ENCODE results near the gene MTMR4. TPM values are rescaled to one million over a fixed set of nuclear protein-coding genes. Genes with fewer than 3 reads are reported as not detected.

The MTMR4 gene
- total and polyA plus RNA-seq, 2 experiments from 2014 or later: 25.2 to 47.8 TPM

DNA sequence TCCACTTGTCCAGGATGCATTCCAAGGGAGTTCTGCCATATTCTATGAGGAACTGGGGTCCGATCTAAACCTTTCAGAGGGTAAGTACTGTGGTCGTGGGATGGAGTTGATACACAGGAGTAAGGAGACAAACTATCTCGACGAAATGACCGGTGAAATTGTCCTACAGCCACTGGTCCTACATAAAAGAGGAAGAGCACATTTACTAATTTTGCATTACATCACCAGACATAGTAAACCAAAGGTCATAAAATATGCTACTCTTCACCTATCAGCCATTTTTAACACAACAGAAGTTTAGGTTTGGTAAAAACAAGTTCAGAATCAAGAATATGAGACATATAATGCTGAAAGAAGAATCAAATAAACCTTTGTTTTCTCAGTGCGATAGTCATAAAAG, 34.3 kb downstream of the MTMR4 start:
- H3K36me3 ChIP-seq (replicated peaks; ENCODE audit: insufficient read depth, low read depth): no peaks in the 10 kb centered on the region
- 87% methylated on average over 6 of the region's 6 CpGs for WGBS (ENCODE audit: low lambda C conversion rate, missing lambda C conversion rate)
- TF ChIP-seq EZH2 (IDR thresholded peaks at IDR 0.05; ENCODE audit: borderline replicate concordance): no peak
- no peak for TF ChIP-seq EZH2phosphoT487 (IDR thresholded peaks at IDR 0.05; ENCODE audit: low read depth, severe bottlenecking, unreplicated experiment)
- H3K27ac ChIP-seq: no peak overlapping the region
- no peaks in the 10 kb centered on the region for H3K27me3 ChIP-seq
- H3K4me3 ChIP-seq: no peak overlapping the region
- peaks cover 5% of the 10 kb centered on the region for H3K4me1 ChIP-seq (ENCODE audit: insufficient read depth)
- H3K9me3 ChIP-seq (ENCODE audit: low read depth): no peaks in the 10 kb centered on the region
- no peaks in the 10 kb centered on the region for H3K79me2 ChIP-seq
- no peak overlapping the region for H3K4me2 ChIP-seq
- no peaks in the 10 kb centered on the region for H3K9me2 ChIP-seq (replicated peaks; ENCODE audit: insufficient read depth)
- no peak for DNase-seq (ENCODE audit: low spot score)
- no peaks in the 10 kb centered on the region for H4K20me1 ChIP-seq (ENCODE audit: insufficient read depth, poor library complexity, severe bottlenecking)
- no peak overlapping the region for H2AFZ ChIP-seq

DNA sequence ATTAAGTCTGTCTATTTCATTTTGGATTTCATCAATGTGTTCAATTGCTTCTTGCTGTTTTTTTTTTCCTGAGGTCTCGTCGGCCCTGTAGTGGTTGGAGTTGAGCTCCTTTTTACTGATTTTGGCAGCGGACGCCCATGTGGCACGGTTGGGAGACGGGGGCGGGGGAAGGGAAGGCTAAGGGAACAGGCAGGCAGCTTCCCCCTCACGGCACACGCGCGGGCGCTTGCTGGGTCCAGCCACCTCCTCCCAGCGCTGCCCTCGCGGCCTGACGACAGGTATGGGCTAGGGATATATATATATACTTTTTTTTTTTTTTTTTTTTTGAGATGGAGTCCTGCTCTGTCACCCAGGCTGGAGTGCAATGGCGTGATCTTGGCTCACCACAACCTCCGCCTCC, 37.6 kb downstream of the MTMR4 start:
- no peaks in the 10 kb centered on the region for H3K9me3 ChIP-seq (ENCODE audit: low read depth)
- TF ChIP-seq EZH2phosphoT487 (IDR thresholded peaks at IDR 0.05; ENCODE audit: low read depth, severe bottlenecking, unreplicated experiment): no peak
- no peak for TF ChIP-seq EZH2 (IDR thresholded peaks at IDR 0.05; ENCODE audit: borderline replicate concordance)
- TF ChIP-seq, protein P1, sequence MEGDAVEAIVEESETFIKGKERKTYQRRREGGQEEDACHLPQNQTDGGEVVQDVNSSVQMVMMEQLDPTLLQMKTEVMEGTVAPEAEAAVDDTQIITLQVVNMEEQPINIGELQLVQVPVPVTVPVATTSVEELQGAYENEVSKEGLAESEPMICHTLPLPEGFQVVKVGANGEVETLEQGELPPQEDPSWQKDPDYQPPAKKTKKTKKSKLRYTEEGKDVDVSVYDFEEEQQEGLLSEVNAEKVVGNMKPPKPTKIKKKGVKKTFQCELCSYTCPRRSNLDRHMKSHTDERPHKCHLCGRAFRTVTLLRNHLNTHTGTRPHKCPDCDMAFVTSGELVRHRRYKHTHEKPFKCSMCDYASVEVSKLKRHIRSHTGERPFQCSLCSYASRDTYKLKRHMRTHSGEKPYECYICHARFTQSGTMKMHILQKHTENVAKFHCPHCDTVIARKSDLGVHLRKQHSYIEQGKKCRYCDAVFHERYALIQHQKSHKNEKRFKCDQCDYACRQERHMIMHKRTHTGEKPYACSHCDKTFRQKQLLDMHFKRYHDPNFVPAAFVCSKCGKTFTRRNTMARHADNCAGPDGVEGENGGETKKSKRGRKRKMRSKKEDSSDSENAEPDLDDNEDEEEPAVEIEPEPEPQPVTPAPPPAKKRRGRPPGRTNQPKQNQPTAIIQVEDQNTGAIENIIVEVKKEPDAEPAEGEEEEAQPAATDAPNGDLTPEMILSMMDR (IDR thresholded peaks at IDR 0.05; ENCODE audit: poor library complexity): no peak
- H3K4me1 ChIP-seq (ENCODE audit: insufficient read depth): no peaks in the 10 kb centered on the region
- no peak for DNase-seq (ENCODE audit: low spot score)
- H3K36me3 ChIP-seq (replicated peaks; ENCODE audit: insufficient read depth, low read depth): no peaks in the 10 kb centered on the region
- H3K4me2 ChIP-seq: no peak overlapping the region
- no peaks in the 10 kb centered on the region for H3K9me2 ChIP-seq (replicated peaks; ENCODE audit: insufficient read depth)
- no peaks in the 10 kb centered on the region for H3K79me2 ChIP-seq
- H2AFZ ChIP-seq: no peak overlapping the region
- no peak overlapping the region for H3K4me3 ChIP-seq
- H4K20me1 ChIP-seq (ENCODE audit: insufficient read depth, poor library complexity, severe bottlenecking): no peaks in the 10 kb centered on the region
- H3K27me3 ChIP-seq: no peaks in the 10 kb centered on the region
- WGBS (ENCODE audit: low lambda C conversion rate, missing lambda C conversion rate): 93% methylated on average over 18 of the region's 18 CpGs
- H3K27ac ChIP-seq: no peak overlapping the region

DNA sequence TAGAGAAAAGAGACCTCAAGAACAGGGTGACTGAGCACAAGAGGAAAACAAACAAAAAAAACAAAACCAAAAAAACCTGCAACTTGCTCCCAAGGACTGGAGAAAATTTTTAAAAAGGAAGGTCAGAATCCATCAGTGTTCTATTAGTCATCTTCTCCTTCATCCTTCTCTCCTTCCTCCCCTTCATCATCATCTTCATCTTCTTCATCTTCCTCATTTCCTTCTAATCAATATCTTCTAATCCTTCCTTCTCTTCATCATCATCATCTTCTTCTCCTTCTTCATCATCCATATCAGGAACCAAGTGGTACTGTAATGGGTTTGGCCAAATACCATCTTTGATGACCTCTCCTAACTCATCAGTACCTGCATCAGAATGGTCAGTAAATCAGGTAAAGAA, 38.5 kb downstream of the MTMR4 start:
- Histone ChIP-seq H3K4me3 (no peak overlapping the region), H4K20me1 (ENCODE audit: insufficient read depth, poor library complexity, severe bottlenecking) (no peaks in the 10 kb centered on the region), H2AFZ (no peak overlapping the region), H3K27ac (no peak overlapping the region), H3K4me2 (no peak overlapping the region), H3K36me3 (replicated peaks; ENCODE audit: insufficient read depth, low read depth) (no peaks in the 10 kb centered on the region), H3K9me3 (ENCODE audit: low read depth) (no peaks in the 10 kb centered on the region), H3K79me2 (no peaks in the 10 kb centered on the region), H3K9me2 (replicated peaks; ENCODE audit: insufficient read depth) (no peaks in the 10 kb centered on the region), H3K27me3 (no peaks in the 10 kb centered on the region), H3K4me1 (ENCODE audit: insufficient read depth) (no peaks in the 10 kb centered on the region)
- TF ChIP-seq, protein P1 (IDR thresholded peaks at IDR 0.05; ENCODE audit: poor library complexity): no peak
- no peak for DNase-seq (ENCODE audit: low spot score)

DNA sequence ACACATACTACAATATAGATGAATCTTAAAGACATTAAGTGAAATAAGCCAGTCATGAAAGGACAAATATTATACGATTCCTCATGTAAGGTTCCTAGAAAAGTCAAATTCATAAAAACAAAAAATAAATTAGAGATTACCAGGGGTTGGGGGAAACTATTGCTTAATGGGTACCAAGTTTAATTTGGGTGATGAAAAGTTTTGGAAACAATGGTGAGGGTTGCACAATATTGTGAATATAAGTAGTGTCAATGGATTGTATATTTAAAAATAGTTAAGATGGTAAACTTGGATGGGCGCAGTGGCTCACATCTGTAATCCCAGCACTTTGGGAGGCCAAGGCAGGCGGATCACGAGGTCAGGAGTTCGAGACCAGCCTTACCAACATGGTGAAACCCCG, 44.1 kb downstream of the MTMR4 start:
- H3K79me2 ChIP-seq: no peaks in the 10 kb centered on the region
- WGBS (ENCODE audit: low lambda C conversion rate, missing lambda C conversion rate): 95% methylated on average over 6 of the region's 6 CpGs

More for the DNA sequence above, 44.1 kb downstream of the MTMR4 start:
- Histone ChIP-seq H3K9me2 (replicated peaks; ENCODE audit: insufficient read depth) (no peaks in the 10 kb centered on the region), H3K27ac (no peak overlapping the region), H3K36me3 (replicated peaks; ENCODE audit: insufficient read depth, low read depth) (no peaks in the 10 kb centered on the region), H3K4me3 (no peak overlapping the region), H3K4me1 (ENCODE audit: insufficient read depth) (no peaks in the 10 kb centered on the region), H3K9me3 (ENCODE audit: low read depth) (no peaks in the 10 kb centered on the region), H4K20me1 (ENCODE audit: insufficient read depth, poor library complexity, severe bottlenecking) (no peaks in the 10 kb centered on the region), H2AFZ (no peak overlapping the region), H3K4me2 (no peak overlapping the region), H3K27me3 (peaks cover 6% of the 10 kb centered on the region)
- TF ChIP-seq, protein P1 (IDR thresholded peaks at IDR 0.05; ENCODE audit: poor library complexity): no peak
- no peak for TF ChIP-seq EZH2phosphoT487 (IDR thresholded peaks at IDR 0.05; ENCODE audit: low read depth, severe bottlenecking, unreplicated experiment)
- no peak for TF ChIP-seq EZH2 (IDR thresholded peaks at IDR 0.05; ENCODE audit: borderline replicate concordance)
- DNase-seq (ENCODE audit: low spot score): no peak
